BJ (cell line): ENCODE measurements around the gene KRT4. TPM values are rescaled to one million over a fixed set of nuclear protein-coding genes. Genes with fewer than 3 reads are reported as not detected.

ENCODE experiments used
- CTCF ChIA-PET: fragments of 350-600 bp; formaldehyde crosslinking; extraction: SDS; loops from one replicate; lab custom pipeline; 2021; ENCODE audit warnings: antibody characterized with exemption, inconsistent platforms; lab: Yijun Ruan, JAX
- POLR2A ChIA-PET: fragments of 300-600 bp; sonication (Branson Sonifier 250); formaldehyde crosslinking; extraction: SDS; loops from one replicate; lab custom pipeline; 2021; ENCODE audit warnings: antibody characterized with exemption; lab: Charles Lee
- DNase-seq: peaks from one replicate; pipeline ENCODE4 v3.0.0-alpha.2; 2011; ENCODE audit warnings: low read depth
- H3K27me3 ChIP-seq: 2 replicates; pipeline ENCODE4 v1.6.0; 2011; ENCODE audit warnings: low read length; ENCODE audit not compliant: control insufficient read depth, insufficient read depth
- H3K36me3 ChIP-seq: 2 replicates; pipeline ENCODE4 v1.5.1; 2011; ENCODE audit warnings: low read length; ENCODE audit not compliant: control insufficient read depth, insufficient read depth
- H3K4me3 ChIP-seq: 2 replicates; pipeline ENCODE4 v1.5.1; 2011; ENCODE audit warnings: low read depth, mild to moderate bottlenecking, control low read depth, low read length
- polyA plus RNA-seq: library from polyadenylated mRNA; depleted of rRNA; stranded (reverse); fragments of >200 nt; gene quantifications from 2 replicates; pipeline ENCODE4 v1.2.3, GENCODE V29; 2011
- TF ChIP-seq, protein P1 (sequence below): IDR thresholded peaks from 2 replicates; pipeline ENCODE4 v1.5.1; 2011; ENCODE audit warnings: low read depth, mild to moderate bottlenecking, control low read depth, inconsistent platforms, low read length, moderate library complexity; ENCODE audit not compliant: insufficient read depth

The KRT4 gene
- polyA plus RNA-seq, 1 experiment, result 0.12 TPM

DNA sequence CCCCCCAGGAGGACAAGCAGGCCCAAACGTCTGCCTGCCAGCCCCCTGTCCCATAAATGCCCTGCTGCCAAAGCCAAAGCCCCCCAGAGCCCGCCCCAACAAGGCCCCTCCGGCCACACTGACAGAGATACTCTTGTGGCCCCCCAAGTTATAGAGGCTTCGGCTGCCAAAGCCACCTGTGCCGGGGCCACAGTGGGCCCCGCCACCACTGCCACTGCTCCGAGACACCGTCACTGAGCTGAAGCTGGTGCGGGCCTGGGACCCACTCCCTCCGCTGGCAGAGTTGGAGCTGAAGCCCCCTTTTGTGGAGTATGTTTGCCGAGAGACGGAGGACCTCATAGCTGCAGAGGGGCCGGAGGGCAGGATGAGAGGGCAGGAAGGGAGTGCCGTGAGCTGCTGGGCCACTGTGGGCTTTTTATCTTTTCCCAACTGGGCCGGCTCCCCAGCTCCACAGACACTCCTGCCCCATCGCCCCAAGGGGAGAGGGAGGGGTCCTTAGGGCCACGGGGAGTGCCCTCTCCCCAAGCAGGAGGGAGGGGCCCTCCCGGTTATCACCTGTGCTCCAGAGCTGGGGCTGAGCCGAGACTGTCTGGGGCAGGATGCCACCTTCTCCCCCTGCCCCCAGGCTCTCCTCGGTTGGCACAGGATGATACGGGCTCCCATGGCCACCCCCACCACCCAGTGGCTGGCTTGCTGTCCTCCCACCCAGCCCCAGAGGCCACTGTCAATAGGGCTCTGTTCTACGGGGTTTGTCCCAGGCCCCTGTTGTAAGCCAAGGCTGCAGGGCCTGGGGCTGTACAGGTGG, 20.2 kb upstream of the KRT4 start, which contains the start of gene KRT79:
Gene KRT79, minus strand, starts transcription at position 390 of the 805 bp plus-strand sequence. Its CDS starts 51 bp downstream, at position 339.
- CTCF ChIA-PET, result no interaction called here
- DNase-seq, result no peak
- POLR2A ChIA-PET, result no interaction called here

DNA sequence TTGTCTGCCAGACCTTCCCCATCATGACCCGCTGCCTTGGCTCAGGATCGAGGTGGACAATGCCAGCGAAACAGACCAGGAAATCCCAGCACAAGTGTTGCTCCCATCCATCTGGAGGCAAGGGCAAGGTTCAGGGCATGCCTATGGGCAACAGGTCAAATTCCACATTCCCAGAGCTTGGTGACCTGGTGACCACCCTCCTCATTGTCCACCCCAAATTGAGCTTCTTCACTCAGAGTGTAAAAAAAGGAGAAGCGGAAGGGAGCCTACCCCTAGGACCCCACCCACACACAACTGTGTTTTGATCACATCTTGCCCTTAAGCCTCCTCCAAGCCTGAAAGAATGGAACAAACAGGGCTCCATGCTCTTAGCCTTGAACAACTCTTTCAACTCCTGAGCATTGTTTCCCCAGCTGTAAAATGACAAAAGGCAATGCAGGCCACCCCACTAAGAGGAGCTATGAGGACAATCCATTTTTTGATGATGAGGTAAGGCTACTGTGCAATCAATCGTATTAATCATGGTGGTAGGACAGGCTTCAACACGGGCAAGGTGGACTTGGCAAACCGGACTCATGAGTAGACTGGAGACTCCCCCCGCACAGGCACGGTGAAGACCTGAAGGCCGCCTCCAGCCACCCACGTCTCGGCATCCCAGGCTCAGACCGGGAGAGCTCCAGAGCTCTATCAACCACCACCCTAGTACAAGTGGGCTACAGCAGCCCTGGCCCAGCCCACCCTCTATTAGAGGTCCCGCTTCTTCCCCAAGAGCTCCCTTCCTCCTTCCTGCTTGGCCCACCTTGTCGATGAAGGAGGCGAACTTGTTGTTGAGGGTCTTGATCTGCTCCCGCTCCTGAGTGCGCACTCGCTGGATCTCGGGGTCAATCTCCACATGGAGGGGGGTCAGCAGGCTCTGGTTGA, 19.3 kb upstream of the KRT4 start:
- Histone ChIP-seq H3K36me3 (no peaks in the 10 kb centered on the region), H3K4me3 (no peak overlapping the region), H3K27me3 (peaks cover 3% of the 10 kb centered on the region; the same call in 1 of the 2 replicates)
- CTCF ChIA-PET, result interaction anchor here (0.6 kb wide), 1 partner anchor 1361 kb away, joined by 3 read pairs; no protein-coding TSS in a partner anchor
- DNase-seq, result no peak
- POLR2A ChIA-PET, result no interaction called here
- TF ChIP-seq, protein P1, sequence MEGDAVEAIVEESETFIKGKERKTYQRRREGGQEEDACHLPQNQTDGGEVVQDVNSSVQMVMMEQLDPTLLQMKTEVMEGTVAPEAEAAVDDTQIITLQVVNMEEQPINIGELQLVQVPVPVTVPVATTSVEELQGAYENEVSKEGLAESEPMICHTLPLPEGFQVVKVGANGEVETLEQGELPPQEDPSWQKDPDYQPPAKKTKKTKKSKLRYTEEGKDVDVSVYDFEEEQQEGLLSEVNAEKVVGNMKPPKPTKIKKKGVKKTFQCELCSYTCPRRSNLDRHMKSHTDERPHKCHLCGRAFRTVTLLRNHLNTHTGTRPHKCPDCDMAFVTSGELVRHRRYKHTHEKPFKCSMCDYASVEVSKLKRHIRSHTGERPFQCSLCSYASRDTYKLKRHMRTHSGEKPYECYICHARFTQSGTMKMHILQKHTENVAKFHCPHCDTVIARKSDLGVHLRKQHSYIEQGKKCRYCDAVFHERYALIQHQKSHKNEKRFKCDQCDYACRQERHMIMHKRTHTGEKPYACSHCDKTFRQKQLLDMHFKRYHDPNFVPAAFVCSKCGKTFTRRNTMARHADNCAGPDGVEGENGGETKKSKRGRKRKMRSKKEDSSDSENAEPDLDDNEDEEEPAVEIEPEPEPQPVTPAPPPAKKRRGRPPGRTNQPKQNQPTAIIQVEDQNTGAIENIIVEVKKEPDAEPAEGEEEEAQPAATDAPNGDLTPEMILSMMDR, result no peak

More for the DNA sequence above, 20.2 kb upstream of the KRT4 start, which contains the start of gene KRT79:
- TF ChIP-seq, protein P1, result no peak
- Histone ChIP-seq H3K27me3 (no peaks in the 10 kb centered on the region; the same call in 1 of the 2 replicates), H3K36me3 (no peaks in the 10 kb centered on the region), H3K4me3 (no peak within 1 kb of the TSS)

DNA sequence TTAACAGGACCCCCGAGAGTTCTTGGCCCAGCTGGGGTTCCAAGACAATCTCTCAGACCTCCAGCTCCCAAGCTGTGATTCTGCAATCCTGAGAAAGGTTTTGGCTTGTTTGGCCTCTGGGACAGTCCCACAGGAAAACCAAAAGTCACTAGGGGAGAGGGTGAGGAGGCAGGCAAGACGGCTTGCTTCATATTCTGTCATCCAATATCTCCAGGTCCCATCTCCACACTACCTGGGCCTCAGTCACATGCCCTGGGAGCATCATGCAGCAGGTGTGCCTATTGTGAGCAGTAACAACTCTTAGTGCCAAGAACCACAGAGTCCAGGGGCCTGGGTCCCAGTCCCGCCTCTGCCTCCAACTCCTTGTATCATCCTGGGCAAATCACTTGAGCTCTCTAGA, 18.5 kb upstream of the KRT4 start:
- no peak overlapping the region for H3K4me3 ChIP-seq
- TF ChIP-seq, protein P1, result no peak
- H3K36me3 ChIP-seq, result no peaks in the 10 kb centered on the region
- CTCF ChIA-PET, result interaction anchor here (0.6 kb wide), 1 partner anchor 1362 kb away, joined by 3 read pairs; no protein-coding TSS in a partner anchor
- POLR2A ChIA-PET, result no interaction called here
- DNase-seq, result no peak
- peaks cover 3% of the 10 kb centered on the region; the same call in 1 of the 2 replicates for H3K27me3 ChIP-seq

DNA sequence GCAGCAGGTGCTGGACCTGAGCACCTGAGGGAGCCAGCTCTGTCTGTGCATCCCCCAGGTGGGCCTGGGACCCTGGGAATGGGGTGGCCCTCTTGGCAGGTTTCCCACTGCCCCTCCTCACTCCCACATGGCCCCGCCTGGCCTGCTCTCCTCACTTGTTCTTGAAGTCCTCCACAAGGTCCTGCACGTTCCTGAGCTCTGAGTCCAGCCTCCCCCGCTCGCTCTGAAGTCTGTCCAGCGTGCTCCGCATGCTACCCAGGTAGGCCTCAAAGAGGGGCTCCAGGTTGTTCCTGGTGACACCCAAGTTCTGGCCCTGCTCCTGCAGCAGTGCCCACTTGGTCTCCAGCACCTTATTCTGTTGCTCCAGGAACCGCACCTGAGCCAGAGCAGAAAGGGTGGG, 17.3 kb upstream of the KRT4 start:
- ChIA-PET POLR2A (no interaction called here), CTCF (no interaction called here)
- Histone ChIP-seq H3K27me3 (peaks cover 5% of the 10 kb centered on the region), H3K36me3 (no peaks in the 10 kb centered on the region), H3K4me3 (no peak overlapping the region)
- no peak for DNase-seq
- TF ChIP-seq, protein P1, result no peak
